COLO668 (cell line): Measurements from ENCODE around the gene STK32B.
"Not testable (repeated sequence)": the region's sequence is repeated elsewhere in the genome, so short reads cannot be mapped to it uniquely, and the experiment has no call there.

Experiments used
- DNase-seq: peaks from one replicate; lab custom pipeline; 2025; ENCODE audit not compliant: unreplicated experiment; lab: John Stamatoyannopoulos, UW

STK32B gene

GRCh38 chr4:5051278-5052203 is at the start of gene STK32B:
Gene STK32B (plus strand): TSS chr4:5051480.
- no peak for DNase-seq

GRCh38 chr4:5001641-5002040 is 49.6 kb upstream of the STK32B start:
- not testable (repeated sequence) for DNase-seq

GRCh38 chr4:5003372-5003857 is 47.9 kb upstream of the STK32B start:
- no peak for DNase-seq

- no peak for DNase-seq
Observed at GRCh38 chr4:5003918-5004317, 47.4 kb upstream of the STK32B start.

GRCh38 chr4:5004496-5004895 is 46.8 kb upstream of the STK32B start:
- no peak for DNase-seq

- not testable (repeated sequence) for DNase-seq
Observed at GRCh38 chr4:5006932-5007331, 44.3 kb upstream of the STK32B start.

GRCh38 chr4:5009796-5010195 is 41.5 kb upstream of the STK32B start:
- no peak for DNase-seq

GRCh38 chr4:5010984-5011383 is 40.3 kb upstream of the STK32B start:
- no peak for DNase-seq

GRCh38 chr4:5012244-5012898 is 38.9 kb upstream of the STK32B start:
- DNase-seq = no peak

GRCh38 chr4:5012958-5013357 is 38.3 kb upstream of the STK32B start:
- no peak for DNase-seq

- DNase-seq = no peak
Observed at GRCh38 chr4:5014007-5014682, 37.1 kb upstream of the STK32B start.

GRCh38 chr4:5018096-5018495 is 33.2 kb upstream of the STK32B start:
- DNase-seq = no peak

- no peak for DNase-seq
Observed at GRCh38 chr4:5018603-5019002, 32.7 kb upstream of the STK32B start.

- DNase-seq = no peak
Observed at GRCh38 chr4:5019274-5019673, 32.0 kb upstream of the STK32B start, which contains the start of gene CYTL1. Gene CYTL1 (minus strand): TSS chr4:5019458. CDS start chr4:5019445, 13 bp downstream.

GRCh38 chr4:5019796-5020195 is 31.5 kb upstream of the STK32B start:
- no peak for DNase-seq

GRCh38 chr4:5020341-5020740 is 30.9 kb upstream of the STK32B start:
- DNase-seq = no peak

GRCh38 chr4:5021546-5021945 is 29.7 kb upstream of the STK32B start:
- DNase-seq = no peak

- DNase-seq = no peak
Observed at GRCh38 chr4:5024673-5025072, 26.6 kb upstream of the STK32B start.

GRCh38 chr4:5026371-5026770 is 24.9 kb upstream of the STK32B start:
- DNase-seq = no peak

- no peak for DNase-seq
Observed at GRCh38 chr4:5027346-5027745, 23.9 kb upstream of the STK32B start.

- DNase-seq = no peak
Observed at GRCh38 chr4:5028480-5028879, 22.8 kb upstream of the STK32B start.
